ENCODE data around the gene CIRBP.
A peak's percentile ranks its signal among the peaks of the same experiment; 100 is the strongest.

Gene CIRBP

DNA sequence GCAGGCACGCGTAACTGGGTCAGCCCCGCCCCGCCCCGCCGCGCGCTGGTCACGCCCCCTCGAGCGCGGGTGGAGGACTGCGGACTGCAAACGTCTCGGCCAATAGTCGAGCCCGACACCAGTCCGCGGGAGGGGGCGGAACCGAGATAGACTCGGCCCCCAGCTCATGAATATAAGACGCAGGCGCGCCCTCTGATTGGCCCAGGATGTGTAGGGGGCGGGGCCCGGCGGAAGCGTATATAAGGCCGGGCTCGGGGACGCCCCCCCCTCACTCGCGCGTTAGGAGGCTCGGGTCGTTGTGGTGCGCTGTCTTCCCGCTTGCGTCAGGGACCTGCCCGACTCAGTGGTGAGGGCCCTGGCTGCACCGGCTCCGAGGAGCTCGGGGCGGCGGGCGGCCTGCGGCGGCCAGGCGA, at the start of gene CIRBP:
Gene CIRBP (plus strand): TSS at position 268 of the 413 bp plus-strand sequence. CDS start 1,602 bp downstream, outside the sequence.
- DNase-seq (ENCODE audit: low spot score): peak; percentile 96

DNA sequence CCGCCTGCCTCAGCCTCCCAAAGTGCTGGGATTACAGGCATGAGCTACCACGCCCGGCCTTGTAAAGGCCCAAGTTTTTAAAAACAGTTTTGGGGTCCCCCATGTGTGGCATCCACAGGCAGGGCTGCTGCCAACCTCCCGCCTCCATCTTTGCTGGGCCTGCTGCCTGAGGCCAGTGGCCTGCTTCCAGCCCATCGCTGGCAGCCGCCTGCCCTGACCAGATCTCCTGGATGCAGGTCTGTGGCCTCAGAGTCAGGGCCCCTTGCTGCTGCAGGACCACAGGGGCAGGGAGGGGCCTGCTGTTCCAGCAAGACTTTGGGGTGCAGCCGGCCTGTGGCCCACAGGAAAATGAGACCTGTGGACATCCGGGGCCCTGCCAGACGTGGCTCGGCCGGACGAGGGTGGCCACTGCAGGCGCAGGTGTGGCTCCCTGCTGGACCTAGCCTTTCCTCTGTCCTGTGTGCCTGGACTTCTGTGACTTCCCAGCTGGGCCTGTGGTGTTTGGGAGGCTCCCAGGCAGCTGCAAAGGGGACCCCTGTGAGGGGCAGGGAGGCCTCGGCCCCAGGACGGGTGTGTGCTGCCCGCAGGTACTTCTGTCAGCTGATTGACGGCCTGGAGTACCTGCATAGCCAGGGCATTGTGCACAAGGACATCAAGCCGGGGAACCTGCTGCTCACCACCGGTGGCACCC, 49.2 kb upstream of the CIRBP start:
- no peak for DNase-seq (ENCODE audit: low spot score)

DNA sequence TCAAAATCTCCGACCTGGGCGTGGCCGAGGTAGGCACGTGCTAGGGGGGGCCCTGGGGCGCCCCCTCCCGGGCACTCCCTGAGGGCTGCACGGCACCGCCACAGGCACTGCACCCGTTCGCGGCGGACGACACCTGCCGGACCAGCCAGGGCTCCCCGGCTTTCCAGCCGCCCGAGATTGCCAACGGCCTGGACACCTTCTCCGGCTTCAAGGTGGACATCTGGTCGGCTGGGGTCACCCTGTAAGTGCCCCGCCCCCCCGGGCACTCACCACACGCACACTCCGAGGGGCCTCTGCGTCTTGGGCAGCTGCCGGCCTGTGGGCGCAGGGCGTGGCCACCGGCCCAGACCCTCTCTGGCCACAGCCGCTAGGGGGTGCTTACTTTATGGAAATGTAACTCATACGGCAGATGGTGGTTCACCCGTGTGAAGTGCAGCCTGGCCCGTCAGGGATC, 48.6 kb upstream of the CIRBP start:
- DNase-seq (ENCODE audit: low spot score): no peak

DNA sequence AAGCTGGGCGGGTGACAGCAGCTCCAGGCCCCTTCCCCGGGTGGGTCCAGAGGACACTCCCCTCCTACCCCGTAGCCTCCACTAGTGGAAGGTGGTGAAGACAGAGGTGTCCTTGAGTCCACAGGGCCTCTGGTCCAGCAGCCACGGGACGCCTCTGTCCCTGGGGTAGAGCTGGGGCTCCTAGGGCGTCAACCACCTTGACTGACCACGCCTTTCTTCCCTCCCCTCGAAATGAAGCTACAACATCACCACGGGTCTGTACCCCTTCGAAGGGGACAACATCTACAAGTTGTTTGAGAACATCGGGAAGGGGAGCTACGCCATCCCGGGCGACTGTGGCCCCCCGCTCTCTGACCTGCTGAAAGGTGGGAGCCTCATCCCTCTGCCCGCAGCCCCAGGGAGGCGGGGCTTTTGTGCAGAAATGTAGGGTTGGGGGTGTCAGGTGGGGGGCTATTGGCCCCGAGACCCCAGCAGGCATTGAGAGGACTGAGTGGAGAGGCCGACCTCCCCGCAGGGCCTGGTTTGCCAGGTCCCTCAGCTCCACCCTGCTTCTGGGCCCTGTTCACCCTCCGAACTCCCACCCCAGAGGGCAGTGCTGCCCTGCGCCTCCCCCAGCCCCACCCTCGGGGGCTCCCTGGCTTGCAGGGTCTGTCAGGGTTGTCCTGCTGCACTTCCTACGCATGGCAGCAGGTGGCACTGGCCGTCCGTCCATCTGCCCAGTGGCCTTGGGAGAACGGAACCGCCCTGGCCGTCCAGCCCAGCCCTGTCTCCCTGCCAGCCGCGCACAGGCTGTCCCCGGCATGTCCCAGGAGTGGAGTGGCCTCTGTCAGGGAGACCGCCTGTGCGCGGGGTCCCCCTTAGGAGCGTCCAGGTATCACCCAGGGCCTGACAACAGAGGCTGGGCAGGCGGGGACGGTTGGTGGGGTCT, 47.9 kb upstream of the CIRBP start:
- DNase-seq (ENCODE audit: low spot score): no peak

DNA sequence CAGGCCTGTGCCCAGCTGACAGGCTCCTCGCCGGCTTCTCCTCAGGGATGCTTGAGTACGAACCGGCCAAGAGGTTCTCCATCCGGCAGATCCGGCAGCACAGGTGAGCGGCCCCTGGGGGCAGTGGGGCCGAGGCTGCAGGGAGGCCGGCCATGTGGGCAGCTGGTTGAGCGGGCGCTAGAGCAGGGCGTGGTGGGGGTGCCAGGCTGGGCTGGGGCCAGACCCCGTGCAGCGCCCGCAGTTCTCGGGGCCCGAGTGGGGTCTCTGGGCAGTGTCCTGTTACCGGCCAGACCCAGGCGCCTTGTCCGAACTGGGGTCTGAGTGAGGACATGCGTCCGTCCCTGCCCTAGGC, 47.3 kb upstream of the CIRBP start:
- DNase-seq (ENCODE audit: low spot score): no peak

DNA sequence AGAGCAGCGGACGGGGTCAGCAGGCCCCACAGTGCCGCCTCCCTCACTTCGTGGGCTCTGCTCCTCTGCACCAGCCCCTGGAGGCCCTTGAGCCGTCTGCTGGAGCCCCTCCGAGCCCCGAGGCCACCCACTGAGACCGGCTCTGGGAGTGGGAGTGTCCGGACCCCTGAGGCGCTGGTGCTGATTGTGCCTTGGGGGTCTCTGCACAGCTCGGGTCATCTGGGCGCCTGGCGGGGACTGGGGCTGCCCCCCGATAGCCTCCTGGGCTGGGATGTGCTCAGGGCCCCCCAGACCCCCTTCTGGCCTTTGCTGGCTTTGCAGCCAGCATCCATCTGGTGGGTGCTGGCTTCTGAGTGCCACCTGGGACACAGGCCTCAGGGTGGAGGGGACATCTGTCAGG, 46.7 kb upstream of the CIRBP start:
- DNase-seq (ENCODE audit: low spot score): peak; percentile 71

DNA sequence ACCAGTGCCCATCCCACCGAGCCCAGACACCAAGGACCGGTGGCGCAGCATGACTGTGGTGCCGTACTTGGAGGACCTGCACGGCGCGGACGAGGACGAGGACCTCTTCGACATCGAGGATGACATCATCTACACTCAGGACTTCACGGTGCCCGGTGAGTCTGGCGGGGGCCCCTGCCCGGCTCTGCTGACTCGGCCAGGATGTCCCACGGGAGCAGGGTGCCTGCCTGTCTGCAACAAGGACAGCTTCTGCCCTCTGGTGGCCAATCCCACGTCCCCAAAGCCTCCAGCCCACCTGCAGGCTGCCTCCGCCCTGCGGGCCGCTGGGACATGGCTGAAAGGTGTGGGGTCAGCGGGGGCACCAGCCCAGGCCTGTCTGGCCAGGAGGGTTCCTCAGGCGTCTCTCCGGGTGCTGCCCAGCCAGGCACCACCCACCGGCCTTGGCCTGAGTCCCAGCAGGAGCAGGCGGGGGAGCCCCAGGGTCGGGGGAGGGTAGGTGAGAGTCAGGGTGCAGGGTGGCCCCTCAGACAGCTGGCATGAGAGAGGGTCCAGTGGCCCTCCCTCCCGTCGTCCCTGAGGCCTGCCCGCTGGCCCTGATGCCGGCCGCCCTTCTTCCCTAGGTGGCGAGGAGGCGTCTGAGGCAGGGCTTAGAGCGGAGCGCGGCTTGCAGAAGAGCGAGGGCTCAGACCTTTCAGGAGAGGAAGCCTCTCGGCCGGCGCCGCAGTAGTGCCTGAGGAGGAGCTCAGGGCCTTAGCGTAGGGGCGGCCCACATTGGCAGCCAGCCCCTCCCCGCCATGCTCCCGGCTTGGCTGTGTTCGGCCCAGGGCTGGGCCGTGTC, 45.9 kb upstream of the CIRBP start:
- DNase-seq (ENCODE audit: low spot score): peak; percentile 89

DNA sequence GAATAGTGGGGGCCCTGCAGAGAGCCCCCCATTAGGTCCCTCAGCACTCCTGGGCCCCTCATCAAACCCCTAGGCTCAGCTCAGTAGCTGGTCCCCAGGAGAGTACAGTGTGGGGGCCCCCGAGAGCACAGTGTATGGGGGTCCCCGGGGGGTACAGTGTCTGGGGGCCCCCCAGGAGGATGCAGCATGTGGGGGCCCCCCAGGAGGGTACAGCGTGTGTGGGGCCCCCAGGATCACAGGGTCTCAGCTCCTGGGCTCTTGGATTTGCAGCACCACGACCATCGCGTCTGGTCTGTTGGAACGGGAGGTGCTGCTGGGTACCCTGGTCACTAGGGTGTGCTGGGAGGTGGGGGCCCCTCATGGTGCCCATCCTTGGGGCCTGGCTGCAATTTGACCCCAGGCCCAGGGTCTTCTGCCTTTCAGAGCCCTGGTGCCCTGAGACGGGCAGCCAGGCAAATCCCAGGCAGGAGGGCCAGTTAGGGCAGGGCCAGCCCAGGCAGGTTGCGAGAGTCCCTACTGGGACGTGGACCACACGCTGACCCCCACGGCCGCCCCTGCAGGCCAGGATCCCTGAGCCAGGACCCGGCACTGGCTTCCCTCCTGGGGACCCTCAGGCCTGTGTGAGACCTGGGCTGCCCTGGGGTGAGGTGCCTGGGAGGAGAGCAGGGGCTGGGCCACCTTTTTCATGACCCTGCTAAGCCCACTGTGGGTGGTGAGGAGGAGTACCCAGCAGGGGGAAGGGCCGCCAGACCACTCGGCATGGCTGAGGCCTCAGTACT, 44.9 kb upstream of the CIRBP start:
- no peak for DNase-seq (ENCODE audit: low spot score)

DNA sequence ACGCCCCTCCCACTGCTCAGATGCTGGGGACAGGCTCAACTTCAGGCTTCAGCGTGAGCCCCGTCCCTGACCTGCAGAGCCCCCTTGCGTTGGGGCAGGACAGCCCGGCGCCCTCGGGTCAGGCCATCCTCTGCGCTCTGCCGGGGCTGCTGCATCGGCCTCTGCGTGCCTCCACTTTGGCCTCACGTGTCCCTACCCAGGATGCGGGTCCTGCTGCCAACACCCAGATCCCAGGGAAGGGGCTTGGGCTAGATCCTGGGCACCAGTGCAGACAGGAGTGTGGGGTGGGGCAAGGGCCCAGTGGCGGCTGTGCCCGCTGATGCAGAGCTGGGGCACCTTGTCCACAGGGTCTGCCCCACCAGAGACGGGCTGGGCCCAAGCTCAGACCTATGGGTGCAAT, 44.3 kb upstream of the CIRBP start:
- no peak for DNase-seq (ENCODE audit: low spot score)

DNA sequence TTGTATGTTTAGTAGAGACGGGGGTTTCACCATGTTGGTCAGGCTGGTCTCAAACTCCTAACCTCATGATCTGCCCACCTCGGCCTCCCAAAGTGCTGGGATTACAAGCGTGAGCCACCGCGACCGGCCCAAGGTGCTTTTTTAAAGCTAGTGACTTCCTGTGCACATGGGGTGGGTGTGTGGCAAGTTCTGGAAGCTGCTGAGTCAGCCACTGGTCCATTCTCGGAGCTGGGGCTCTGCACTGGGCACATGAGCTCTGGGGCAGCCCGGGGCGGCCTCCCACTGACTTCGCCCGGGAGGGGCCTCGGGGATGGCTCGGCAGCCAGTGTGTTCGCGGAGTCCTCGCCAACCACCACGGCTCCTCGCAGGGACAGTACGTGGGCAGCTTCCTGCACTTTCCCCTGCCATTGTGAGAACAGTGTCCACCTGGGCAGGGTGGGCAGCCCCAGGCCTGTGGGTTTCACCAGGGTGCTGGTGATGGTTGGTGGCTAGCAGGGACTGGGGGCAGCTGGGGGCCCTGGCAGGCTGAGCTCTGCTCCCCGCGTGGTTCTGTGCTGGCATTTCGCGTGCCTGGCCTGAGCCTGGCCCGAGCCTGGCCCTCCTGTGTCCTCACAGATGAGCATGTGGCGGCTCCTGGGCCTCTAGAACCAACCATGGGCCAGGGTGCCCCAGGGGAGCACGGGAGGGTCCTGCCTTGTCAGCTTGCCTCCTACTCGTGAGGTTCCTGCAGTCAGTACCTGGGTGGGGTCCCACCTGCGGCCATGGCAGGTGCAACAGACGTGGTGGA, 43.5 kb upstream of the CIRBP start:
- DNase-seq (ENCODE audit: low spot score): no peak

DNA sequence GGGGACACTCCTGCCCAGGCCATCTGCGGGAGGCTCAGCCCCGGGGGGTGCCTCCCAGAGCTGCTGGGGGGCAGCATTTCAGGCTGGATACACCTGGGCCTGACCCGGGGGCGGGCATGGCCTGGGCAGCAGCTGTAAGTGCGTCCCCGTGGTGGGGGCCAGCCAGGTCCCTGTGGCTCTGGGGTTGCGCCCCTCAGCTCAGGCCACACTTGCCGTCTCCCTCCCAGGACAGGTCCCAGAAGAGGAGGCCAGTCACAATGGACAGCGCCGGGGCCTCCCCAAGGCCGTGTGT, 43.0 kb upstream of the CIRBP start:
- DNase-seq (ENCODE audit: low spot score): no peak

DNA sequence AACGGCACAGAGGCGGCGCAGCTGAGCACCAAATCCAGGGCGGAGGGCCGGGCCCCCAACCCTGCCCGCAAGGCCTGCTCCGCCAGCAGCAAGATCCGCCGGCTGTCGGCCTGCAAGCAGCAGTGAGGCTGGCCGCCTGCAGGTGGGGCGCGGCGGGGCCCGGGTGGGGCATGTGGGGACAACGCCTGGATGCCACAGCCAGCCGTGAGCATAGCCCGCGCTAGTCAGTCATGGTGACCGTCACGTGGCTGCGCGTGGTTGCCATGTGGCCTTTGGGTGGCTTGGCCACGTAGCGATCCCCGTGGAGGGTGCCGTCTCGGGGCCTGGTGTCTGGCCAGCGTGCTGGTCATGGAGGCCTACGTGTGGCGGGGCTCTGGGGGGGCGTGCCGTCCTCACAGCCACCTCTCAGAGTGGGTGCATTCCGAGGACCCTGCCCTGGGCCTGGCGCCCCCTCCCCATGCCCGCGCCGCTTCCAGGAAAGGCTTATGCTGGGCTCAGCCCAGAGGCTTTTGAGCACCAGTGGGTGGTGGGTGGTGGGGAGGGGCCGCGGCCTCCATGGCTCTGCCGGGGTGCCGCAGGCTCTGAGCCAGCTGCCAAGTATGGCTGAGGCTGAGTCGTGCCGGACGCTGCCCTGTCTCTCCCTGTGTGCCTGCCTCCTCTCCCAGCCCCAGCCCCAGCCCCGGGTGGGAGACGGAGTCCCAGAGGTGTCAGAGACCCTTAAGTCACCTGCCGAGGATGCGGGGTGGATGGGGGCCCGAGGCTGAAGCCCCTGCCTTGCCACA, 42.4 kb upstream of the CIRBP start:
- no peak for DNase-seq (ENCODE audit: low spot score)

DNA sequence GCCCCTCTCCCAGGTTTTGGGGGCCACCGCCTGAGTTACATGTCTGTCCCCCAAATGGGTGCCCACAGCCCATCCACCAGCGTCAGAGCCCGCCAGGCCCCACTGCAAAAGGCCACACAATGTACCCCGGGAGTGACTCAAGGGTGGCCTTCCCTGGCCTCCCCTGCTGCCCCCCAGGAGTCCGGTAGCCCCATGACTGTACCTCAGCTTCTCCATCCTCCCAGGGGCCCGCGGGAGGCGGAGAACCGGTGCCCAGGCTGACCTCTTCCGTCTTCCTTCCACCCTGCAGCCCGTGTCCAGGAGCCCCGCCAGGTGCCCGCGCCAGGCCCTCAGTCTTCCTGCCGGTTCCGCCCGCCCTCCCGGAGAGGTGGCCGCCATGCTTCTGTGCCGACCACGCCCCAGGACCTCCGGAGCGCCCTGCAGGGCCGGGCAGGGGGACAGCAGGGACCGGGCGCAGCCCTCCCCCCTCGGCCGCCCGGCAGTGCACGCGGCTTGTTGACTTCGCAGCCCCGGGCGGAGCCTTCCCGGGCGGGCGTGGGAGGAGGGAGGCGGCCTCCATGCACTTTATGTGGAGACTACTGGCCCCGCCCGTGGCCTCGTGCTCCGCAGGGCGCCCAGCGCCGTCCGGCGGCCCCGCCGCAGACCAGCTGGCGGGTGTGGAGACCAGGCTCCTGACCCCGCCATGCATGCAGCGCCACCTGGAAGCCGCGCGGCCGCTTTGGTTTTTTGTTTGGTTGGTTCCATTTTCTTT, 41.7 kb upstream of the CIRBP start:
- DNase-seq (ENCODE audit: low spot score): no peak

DNA sequence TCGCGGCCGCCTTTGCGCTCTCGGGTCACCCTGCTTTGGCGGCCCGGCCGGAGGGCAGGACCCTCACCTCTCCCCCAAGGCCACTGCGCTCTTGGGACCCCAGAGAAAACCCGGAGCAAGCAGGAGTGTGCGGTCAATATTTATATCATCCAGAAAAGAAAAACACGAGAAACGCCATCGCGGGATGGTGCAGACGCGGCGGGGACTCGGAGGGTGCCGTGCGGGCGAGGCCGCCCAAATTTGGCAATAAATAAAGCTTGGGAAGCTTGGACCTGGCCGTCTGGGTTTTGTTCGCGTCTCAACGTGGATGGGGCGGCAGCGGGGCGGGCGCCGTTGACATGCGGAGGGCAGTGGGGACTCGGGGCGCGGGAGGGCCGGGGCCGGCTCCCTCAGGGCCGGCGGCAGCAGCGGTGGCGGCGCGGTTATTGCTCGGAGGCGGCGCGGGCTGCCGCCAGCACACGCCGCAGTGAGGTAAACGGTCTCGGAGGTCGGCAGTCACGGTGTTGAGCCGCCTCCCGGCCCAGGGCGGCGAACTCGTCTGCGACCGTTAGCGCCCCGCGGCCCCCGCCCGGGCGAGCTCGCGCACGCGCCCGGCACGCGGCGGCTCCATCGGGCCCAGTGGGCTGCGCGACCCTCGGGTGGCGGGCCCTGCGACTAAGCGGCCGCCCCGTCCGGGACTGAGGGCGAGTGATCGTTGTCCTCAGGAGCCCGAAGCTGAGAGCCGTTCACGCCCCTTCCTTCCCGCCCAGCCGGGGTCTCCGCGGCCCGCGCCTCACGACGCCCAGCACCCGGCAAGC, 40.8 kb upstream of the CIRBP start:
- no peak for DNase-seq (ENCODE audit: low spot score)

DNA sequence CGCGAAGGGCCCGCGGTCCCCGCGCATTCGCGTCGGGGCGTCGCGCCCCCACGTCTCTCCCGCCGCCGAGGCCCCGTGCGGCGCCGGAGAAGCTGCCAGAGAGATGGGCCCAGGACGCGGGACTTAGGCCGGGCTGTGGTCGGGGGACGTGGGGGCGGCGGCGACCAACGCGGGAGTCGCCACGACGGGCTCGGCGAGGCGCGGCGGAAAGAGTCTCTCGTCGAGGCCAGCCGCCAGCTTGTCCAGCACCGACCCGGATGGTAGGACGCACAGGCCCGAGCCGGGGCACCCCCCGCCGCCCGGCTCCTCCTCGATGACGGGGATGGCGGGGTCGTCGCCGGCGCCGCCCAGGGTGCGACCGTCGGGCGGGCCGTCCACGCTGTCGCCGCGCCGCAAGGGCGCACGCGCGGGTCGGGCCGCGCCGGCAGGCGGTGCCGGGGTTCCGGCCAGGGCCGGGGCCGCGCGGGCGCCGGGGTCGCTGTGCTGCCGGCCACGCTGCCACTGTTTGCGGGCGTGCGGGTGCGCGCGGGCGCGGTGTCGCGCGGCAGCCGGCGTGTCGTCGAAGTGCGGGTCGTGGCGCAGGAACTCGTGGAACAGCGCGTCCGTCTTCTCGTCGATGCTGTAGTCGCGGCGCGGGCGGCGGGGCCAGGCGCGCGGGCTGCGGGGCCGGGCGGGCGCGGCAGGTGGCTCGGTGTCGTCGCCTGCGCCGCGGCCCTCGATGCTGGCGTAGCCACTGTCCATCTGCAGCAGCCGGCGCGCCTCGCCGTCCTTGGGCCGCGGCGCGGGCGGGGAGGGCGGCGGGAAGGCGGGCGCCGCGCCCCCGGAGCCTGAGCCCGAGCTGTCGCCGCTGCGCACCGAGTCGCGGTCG, 39.8 kb upstream of the CIRBP start:
- no peak for DNase-seq (ENCODE audit: low spot score)

DNA sequence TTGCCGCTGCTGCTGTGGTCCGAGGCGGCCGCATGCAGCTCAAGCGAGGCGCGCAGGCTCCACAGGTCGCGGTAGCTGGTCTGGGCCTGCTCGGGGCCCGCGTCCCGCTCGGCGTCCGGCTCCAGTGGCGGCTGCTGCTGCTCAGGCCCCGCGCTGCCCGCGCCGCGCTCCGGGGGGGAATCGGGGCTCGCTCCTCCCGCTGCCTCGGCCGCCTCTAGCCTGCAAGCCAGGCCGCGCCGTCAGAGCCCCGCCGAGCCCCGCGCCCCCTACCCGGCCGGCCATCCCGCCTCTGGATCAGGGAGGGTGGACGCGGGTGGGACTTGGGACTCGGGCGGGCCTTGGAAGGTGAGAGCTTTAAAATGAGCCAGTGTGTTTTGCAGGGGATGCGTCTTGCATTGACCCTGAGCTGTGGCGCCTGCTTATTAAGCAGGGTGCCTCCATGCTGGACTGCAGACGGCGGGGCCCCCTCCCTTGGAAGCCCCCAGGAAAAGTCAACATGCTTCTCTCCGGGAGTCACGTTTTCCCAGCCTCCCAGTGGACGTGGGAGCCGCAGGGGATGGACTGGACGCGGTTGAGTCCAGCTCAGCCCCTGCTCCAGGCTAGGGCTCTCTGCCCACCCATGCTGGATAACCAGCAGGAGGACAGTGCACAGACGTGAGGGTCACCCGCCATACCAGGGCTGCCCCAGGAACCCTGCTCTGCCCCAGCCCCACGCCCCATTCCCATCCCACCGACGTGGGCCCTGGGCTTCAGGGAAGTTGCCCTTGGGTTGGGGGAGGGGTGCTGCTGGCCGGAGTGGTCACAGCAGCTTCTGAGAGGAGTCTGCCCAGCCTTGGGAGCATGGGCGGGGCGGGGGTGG, 39.0 kb upstream of the CIRBP start:
- DNase-seq (ENCODE audit: low spot score): no peak

Data from D341Med (cell line).